ENCODE data around the gene CACNA2D1.

CACNA2D1 gene

DNA sequence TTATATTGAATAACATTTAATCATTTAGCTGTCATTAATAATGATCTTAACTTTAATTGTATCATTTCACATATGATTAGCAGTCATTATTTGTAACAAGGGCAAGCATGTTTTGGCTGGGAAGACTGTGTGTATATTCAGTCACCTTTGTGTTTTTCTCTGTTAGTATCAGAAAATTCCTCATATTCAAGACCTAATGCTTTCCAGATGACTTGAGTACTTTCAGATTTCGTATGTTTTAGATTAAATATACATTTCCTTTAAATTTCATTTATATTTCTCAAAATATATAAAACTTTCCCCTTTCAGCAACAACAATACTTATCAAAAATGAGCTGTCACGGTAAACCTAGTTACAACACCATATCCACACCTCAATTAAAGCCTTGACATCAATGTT lies 6.3 kb upstream of the CACNA2D1 start:
- TF ChIP-seq TCF4 (CRISPR knock-in tag; IDR thresholded peaks at IDR 0.05; ENCODE audit: borderline replicate concordance) (peak; percentile 84), PPARA (CRISPR knock-in tag; IDR thresholded peaks at IDR 0.05; ENCODE audit: borderline replicate concordance) (no peak)
- ATAC-seq: 0 out of 3 replicates have a peak, but pooled peaks have one; percentile 34

DNA sequence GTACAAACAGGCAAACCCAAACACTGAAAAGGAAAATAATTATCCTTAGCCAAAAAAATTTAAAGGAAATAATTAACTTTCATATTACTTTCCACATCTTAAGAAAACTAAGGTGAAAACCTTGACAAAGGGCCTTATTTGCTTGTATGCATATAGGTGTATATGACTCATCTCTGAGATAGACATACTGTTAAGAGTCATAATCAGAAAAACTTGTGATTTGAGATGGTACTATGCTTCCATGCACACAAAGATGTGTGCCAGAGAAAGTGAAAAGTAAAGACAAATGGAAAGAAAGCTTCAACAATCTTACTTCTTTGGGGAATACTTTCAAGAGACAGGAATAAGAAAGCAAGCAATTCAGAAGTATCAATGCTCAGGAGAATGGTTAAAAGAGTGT lies 3.3 kb upstream of the CACNA2D1 start:
- no peak for TF ChIP-seq ARNTL (CRISPR knock-in tag; IDR thresholded peaks at IDR 0.05; ENCODE audit: borderline replicate concordance, low read depth)
- no peak for ATAC-seq

DNA sequence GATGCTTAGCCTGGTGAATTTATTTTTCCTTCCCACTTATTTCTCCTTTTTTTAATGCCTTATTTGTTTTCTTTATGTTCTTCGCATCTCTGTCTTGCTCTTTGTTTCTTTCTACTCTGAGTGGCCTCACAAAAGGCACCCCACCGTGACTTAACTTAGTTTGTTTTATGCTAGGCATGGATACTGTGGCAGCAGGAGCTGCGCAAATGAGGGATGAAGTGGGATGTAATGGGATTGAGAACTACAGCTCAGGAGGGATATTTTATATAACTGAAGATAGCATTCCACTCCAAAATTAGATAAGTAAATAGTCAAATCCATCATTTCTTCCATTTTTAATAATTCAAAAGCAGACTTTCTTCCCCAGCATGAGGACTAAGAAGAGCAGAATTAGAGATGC lies 1.7 kb upstream of the CACNA2D1 start:
- ATAC-seq: no peak
- no peak for TF ChIP-seq ZNF70 (CRISPR knock-in tag; IDR thresholded peaks at IDR 0.05)
- no peak for TF ChIP-seq ZFP3 (CRISPR knock-in tag; IDR thresholded peaks at IDR 0.05)
- TF ChIP-seq, protein P1, sequence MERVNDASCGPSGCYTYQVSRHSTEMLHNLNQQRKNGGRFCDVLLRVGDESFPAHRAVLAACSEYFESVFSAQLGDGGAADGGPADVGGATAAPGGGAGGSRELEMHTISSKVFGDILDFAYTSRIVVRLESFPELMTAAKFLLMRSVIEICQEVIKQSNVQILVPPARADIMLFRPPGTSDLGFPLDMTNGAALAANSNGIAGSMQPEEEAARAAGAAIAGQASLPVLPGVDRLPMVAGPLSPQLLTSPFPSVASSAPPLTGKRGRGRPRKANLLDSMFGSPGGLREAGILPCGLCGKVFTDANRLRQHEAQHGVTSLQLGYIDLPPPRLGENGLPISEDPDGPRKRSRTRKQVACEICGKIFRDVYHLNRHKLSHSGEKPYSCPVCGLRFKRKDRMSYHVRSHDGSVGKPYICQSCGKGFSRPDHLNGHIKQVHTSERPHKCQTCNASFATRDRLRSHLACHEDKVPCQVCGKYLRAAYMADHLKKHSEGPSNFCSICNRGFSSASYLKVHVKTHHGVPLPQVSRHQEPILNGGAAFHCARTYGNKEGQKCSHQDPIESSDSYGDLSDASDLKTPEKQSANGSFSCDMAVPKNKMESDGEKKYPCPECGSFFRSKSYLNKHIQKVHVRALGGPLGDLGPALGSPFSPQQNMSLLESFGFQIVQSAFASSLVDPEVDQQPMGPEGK (CRISPR knock-in tag; IDR thresholded peaks at IDR 0.05; ENCODE audit: borderline replicate concordance): no peak
- TF ChIP-seq GLIS3 (CRISPR knock-in tag; IDR thresholded peaks at IDR 0.05): no peak
- TF ChIP-seq PPARA (CRISPR knock-in tag; IDR thresholded peaks at IDR 0.05; ENCODE audit: borderline replicate concordance): no peak
- no peak for TF ChIP-seq ZNF8 (CRISPR knock-in tag; IDR thresholded peaks at IDR 0.05)
- TF ChIP-seq, protein P2, sequence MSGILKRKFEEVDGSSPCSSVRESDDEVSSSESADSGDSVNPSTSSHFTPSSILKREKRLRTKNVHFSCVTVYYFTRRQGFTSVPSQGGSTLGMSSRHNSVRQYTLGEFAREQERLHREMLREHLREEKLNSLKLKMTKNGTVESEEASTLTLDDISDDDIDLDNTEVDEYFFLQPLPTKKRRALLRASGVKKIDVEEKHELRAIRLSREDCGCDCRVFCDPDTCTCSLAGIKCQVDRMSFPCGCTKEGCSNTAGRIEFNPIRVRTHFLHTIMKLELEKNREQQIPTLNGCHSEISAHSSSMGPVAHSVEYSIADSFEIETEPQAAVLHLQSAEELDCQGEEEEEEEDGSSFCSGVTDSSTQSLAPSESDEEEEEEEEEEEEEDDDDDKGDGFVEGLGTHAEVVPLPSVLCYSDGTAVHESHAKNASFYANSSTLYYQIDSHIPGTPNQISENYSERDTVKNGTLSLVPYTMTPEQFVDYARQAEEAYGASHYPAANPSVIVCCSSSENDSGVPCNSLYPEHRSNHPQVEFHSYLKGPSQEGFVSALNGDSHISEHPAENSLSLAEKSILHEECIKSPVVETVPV (CRISPR knock-in tag; IDR thresholded peaks at IDR 0.05): no peak
- TF ChIP-seq ZNF565 (CRISPR knock-in tag; conservative IDR thresholded peaks at IDR 0.05; ENCODE audit: low read depth): no peak
- no peak for TF ChIP-seq BACH2 (CRISPR knock-in tag; IDR thresholded peaks at IDR 0.05; ENCODE audit: borderline replicate concordance)
- no peak for TF ChIP-seq ZC3H10 (CRISPR knock-in tag; IDR thresholded peaks at IDR 0.05)
- TF ChIP-seq ISL1 (CRISPR knock-in tag; IDR thresholded peaks at IDR 0.05): no peak
- no peak for TF ChIP-seq RARB (CRISPR knock-in tag; IDR thresholded peaks at IDR 0.05)
- TF ChIP-seq SNAI2 (CRISPR knock-in tag; IDR thresholded peaks at IDR 0.05): no peak
- TF ChIP-seq, protein P3, sequence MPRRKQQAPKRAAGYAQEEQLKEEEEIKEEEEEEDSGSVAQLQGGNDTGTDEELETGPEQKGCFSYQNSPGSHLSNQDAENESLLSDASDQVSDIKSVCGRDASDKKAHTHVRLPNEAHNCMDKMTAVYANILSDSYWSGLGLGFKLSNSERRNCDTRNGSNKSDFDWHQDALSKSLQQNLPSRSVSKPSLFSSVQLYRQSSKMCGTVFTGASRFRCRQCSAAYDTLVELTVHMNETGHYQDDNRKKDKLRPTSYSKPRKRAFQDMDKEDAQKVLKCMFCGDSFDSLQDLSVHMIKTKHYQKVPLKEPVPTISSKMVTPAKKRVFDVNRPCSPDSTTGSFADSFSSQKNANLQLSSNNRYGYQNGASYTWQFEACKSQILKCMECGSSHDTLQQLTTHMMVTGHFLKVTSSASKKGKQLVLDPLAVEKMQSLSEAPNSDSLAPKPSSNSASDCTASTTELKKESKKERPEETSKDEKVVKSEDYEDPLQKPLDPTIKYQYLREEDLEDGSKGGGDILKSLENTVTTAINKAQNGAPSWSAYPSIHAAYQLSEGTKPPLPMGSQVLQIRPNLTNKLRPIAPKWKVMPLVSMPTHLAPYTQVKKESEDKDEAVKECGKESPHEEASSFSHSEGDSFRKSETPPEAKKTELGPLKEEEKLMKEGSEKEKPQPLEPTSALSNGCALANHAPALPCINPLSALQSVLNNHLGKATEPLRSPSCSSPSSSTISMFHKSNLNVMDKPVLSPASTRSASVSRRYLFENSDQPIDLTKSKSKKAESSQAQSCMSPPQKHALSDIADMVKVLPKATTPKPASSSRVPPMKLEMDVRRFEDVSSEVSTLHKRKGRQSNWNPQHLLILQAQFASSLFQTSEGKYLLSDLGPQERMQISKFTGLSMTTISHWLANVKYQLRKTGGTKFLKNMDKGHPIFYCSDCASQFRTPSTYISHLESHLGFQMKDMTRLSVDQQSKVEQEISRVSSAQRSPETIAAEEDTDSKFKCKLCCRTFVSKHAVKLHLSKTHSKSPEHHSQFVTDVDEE (CRISPR knock-in tag; IDR thresholded peaks at IDR 0.05): no peak
- TF ChIP-seq CSDC2 (CRISPR knock-in tag; IDR thresholded peaks at IDR 0.05): no peak
- TF ChIP-seq OSR1 (CRISPR knock-in tag; IDR thresholded peaks at IDR 0.05): no peak
- no peak for TF ChIP-seq ARNTL (CRISPR knock-in tag; IDR thresholded peaks at IDR 0.05; ENCODE audit: borderline replicate concordance, low read depth)
- TF ChIP-seq ESRRG (CRISPR knock-in tag; IDR thresholded peaks at IDR 0.05): no peak

DNA sequence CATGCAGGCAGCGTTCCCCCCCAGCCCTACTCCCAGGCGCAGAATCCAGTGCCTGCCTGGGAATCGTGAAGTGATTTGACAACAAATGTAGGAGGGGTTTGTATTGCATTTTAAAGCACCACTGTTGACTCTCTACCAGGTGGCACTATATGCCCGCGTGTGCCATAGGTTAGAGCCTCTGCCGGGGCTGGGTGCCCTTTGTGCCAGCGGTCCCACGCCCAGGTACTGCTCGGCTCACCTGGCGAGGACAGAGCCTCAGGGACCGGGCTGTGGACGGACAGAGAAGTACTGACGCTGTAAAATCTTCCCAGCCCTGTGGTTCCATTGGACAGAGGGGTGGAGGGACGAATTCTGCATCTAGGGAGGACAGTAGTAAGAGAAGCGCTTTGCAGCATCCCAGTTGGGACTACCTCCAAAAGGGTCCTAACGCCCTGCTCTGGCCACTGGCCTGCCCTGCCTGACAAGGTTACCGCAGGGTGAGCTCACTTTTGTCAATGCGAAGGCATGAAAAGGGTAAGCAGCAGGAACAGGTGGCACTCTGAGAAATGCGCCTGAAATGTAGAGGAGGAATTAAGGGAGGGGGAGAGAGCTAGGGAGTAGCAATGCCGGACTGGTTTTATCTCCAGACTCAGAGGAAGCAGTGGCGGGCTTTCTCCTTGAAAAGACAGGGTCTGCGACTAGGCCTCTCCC lies 788 bp upstream of the CACNA2D1 start:
- peak; percentile 80 for ATAC-seq

DNA sequence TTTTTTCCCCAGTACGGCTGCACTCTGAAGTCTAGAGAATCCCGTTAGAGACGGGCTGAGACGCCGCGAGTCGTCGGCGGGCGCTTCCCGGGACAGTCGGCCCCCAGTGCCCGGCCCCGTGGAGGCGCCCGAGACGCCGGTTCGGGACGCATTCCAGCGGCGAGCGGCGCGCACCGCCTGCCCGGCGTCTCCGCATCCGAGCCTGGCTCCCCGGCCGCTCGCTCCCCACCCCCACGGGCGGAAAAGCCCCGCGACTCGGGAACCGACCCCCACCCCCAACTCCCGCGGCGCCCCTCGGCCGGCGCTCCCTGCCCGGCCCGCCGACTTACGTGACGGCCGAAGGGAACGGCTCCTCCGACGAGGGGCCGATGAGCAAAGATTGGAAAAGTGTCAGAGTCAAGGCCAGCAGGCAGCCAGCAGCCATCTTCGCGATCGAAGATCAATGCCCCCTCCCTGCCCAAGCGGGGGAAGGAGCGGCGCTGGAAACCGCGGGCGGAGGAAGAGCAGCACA lies 486 bp downstream of the CACNA2D1 start:
- ATAC-seq: peak; percentile 38
- TF ChIP-seq SNAI2 (CRISPR knock-in tag; IDR thresholded peaks at IDR 0.05) (no peak), TOX (CRISPR knock-in tag; IDR thresholded peaks at IDR 0.05; ENCODE audit: borderline replicate concordance) (no peak)
- TF ChIP-seq, protein P3 (CRISPR knock-in tag; IDR thresholded peaks at IDR 0.05): no peak; the same call in 1 of the 2 replicates

More for the DNA sequence above, 788 bp upstream of the CACNA2D1 start:
- 0 out of 2 replicates have a peak, but pooled peaks have one; percentile 34 for TF ChIP-seq ZFP3 (CRISPR knock-in tag; IDR thresholded peaks at IDR 0.05)
- no peak for TF ChIP-seq ARNTL (CRISPR knock-in tag; IDR thresholded peaks at IDR 0.05; ENCODE audit: borderline replicate concordance, low read depth)
- TF ChIP-seq ZNF70 (CRISPR knock-in tag; IDR thresholded peaks at IDR 0.05): peak; percentile 39; the same call in 1 of the 2 replicates

Data from SK-N-SH treated with all-trans-retinoic acid at 6 μM for 48 hours (cell line).